Pancreas (tissue), 10 donors: ENCODE data around the gene PDZD2. TPM values are rescaled to one million over a fixed set of nuclear protein-coding genes. Genes with fewer than 3 reads are reported as not detected.
A peak's percentile ranks its signal among the peaks of the same experiment; 100 is the strongest.

ENCODE experiments used
- ATAC-seq, 4 donors: fragments of 200-7000 bp; cut with Tn5 transposase; one replicate each; pipeline versions ENCODE4 v1.8.0 to v1.9.1; 2020; ENCODE audit warnings: mild to moderate bottlenecking in 4 of 4, moderate library complexity in 4 of 4
- DNase-seq, 6 donors: peaks; one replicate each; pipeline ENCODE4 v3.0.0-alpha.2; 2020
- FAIRE-seq: peaks from 2 replicates; lab custom pipeline; 2012; peaks lifted over from hg19 to GRCh38; lab: Jason Lieb, UNC
- H3K27ac ChIP-seq, 4 donors: fragments of 200-600 bp; sonication (generic); 1 replicate in 3 of 4; 2 replicates in 1 of 4; pipeline versions ENCODE4 v1.5.0 to v1.8.0; 2020
- H3K27me3 ChIP-seq, 4 donors: fragments of 200-600 bp; one replicate each; pipeline ENCODE4 v1.8.0; 2021
- H3K36me3 ChIP-seq, 3 donors: fragments of 200-600 bp; sonication (generic) in 1 of 3; one replicate each; pipeline versions ENCODE4 v1.5.0 to v1.8.0; 2020 to 2021
- H3K4me1 ChIP-seq, 3 donors: fragments of 200-600 bp; one replicate each; pipeline ENCODE4 v1.8.0; 2021
- H3K4me3 ChIP-seq, 4 donors: fragments of 200-600 bp; sonication (generic) in 2 of 4; one replicate each; pipeline versions ENCODE4 v1.5.0 to v1.8.0; 2020 to 2021
- H3K9me3 ChIP-seq, 4 donors: fragments of 200-600 bp; one replicate each; pipeline ENCODE4 v1.8.0; 2021
- WGBS, 2 donors: extraction: QIAGEN DNeasy Blood & Tissue Kit; methylation state at CpG; one replicate each; pipeline ENCODE4 v1.1.7; 2013; 5-methylcytosine and 5-hydroxymethylcytosine counted together
- intact Hi-C, 3 donors: fragments of 100-400 bp; cut with DNase I; formaldehyde crosslinking; loops; one replicate each; pipeline versions ENCODE4 v1.11.1 to v1.14.2; 2022
- polyA plus RNA-seq, 2 donors: library from polyadenylated mRNA; stranded (reverse); fragments of 200-250 nt; gene quantifications; one replicate each; pipeline ENCODE4 v1.2.3, GENCODE V29; 2013
- total RNA-seq, 6 donors: library from RNA; stranded (reverse); fragmentation: NEBNext Ultra II Directional in 4 of 6; extraction: Animal tissue kit (Norgen Biotek cat#: 25700) in 4 of 6; gene quantifications; one replicate each; pipeline versions ENCODE4 v1.2.1 to v1.2.4, GENCODE V29; 2021 to 2023
- TF ChIP-seq, protein P1 (sequence below), 4 donors: fragments of 200-600 bp; sonication (generic) in 3 of 4; IDR thresholded peaks; one replicate each; pipeline versions ENCODE4 v1.5.0 to v1.8.0; 2021; ENCODE audit warnings: antibody characterized with exemption in 4 of 4
- donor health status: healthy with polysubstance abuse.
- donor health status: DM: no; HTN: no; CAD: no; lungs with moderate emphysema.
- donor health status: DM: no; HTN: no; CAD: no.
- donor health status: control.
- donor health status: control.
- donor health status: Bipolar disorder and iron deficiency.
- donor health status: DM: yes; HTN: yes; CAD: no.
- donor health status: DM: no; HTN: no; CAD: no.
- donor health status: DM: no; HTN: no; CAD: no.
- donor health status: DM: yes; HTN: yes; CAD: no.

PDZD2 gene
- total and polyA plus RNA-seq, 8 donors: 1.4 to 4.5 (median 3.3) TPM

GRCh38 chr5:31866166-31866565 is 227.2 kb downstream of the PDZD2 start:
- Histone ChIP-seq H3K27me3 (no peaks in the 10 kb centered on the region), H3K27ac (no peak overlapping the region), H3K9me3 (no peaks in the 10 kb centered on the region), H3K4me1 (no peaks in the 10 kb centered on the region), H3K4me3 (no peak overlapping the region), H3K36me3 (no peaks in the 10 kb centered on the region)
- ATAC-seq: no peak
- intact Hi-C loops: no loop called here
- no peak for FAIRE-seq
- WGBS, 2 donors: 55 to 69% methylated on average over 10 of the region's 10 CpGs
- DNase-seq: no peak
- TF ChIP-seq, protein P1, sequence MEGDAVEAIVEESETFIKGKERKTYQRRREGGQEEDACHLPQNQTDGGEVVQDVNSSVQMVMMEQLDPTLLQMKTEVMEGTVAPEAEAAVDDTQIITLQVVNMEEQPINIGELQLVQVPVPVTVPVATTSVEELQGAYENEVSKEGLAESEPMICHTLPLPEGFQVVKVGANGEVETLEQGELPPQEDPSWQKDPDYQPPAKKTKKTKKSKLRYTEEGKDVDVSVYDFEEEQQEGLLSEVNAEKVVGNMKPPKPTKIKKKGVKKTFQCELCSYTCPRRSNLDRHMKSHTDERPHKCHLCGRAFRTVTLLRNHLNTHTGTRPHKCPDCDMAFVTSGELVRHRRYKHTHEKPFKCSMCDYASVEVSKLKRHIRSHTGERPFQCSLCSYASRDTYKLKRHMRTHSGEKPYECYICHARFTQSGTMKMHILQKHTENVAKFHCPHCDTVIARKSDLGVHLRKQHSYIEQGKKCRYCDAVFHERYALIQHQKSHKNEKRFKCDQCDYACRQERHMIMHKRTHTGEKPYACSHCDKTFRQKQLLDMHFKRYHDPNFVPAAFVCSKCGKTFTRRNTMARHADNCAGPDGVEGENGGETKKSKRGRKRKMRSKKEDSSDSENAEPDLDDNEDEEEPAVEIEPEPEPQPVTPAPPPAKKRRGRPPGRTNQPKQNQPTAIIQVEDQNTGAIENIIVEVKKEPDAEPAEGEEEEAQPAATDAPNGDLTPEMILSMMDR (IDR thresholded peaks at IDR 0.05): no peak

DNA sequence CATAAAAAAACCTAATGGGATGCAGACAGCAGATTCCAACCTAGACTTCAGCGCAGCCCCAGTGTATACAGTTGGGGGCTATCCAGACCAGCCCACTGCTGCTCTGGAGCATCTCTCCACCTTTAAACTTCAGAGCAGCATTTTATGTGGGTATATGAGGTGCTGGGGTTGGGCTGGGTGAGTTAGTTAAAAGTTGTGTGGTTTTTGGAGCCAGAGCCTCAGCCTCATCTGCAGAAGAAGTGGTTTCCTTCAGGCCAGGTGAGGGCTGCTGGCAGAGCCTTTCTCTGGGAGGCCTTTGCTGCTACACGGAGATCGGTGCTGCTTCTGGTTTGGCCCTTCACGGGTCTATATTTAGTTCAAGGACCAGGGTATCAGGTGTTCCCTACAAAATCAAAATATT is 228.3 kb downstream of the PDZD2 start:
- Histone ChIP-seq H3K36me3 (no peaks in the 10 kb centered on the region), H3K4me3 (no peak overlapping the region), H3K9me3 (no peaks in the 10 kb centered on the region), H3K27ac (no peak overlapping the region), H3K27me3 (no peaks in the 10 kb centered on the region), H3K4me1 (no peaks in the 10 kb centered on the region)
- WGBS, 2 donors: 65 to 75% methylated on average over 4 of the region's 4 CpGs
- TF ChIP-seq, protein P1 (IDR thresholded peaks at IDR 0.05): no peak
- ATAC-seq (no peak), DNase-seq (no peak), FAIRE-seq (no peak)
- intact Hi-C loops: no loop called here

DNA sequence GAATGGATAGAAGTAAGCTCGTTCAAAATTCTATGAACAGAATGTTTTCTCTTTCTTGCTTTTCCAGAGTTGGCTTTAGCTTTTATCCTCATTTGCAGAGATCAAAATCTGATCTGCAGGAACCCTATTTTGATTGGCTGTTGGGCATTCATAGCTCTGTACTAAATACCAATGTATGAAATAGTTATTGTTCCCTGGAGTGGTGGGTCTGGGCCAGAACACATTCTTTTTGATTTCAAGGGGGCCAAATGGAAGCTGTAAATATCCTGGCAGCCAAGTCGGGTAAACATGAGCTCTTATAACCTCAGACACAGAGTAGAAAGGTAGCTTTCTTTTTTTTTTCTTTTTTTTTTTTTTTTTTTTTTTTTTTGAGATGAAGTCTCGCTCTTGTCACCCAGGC is 241.5 kb downstream of the PDZD2 start:
- intact Hi-C loops: no loop called here
- DNase-seq: no peak
- Histone ChIP-seq H3K36me3 (no peaks in the 10 kb centered on the region), H3K4me3 (no peak overlapping the region), H3K4me1 (no peaks in the 10 kb centered on the region), H3K9me3 (no peaks in the 10 kb centered on the region), H3K27me3 (no peaks in the 10 kb centered on the region), H3K27ac (no peak overlapping the region)
- no peak for FAIRE-seq
- ATAC-seq: peak in 2 of 4 donors; percentile 67 to 71
- TF ChIP-seq, protein P1 (IDR thresholded peaks at IDR 0.05): no peak
- 40 to 45% methylated on average over 2 to 3 of the region's 3 CpGs for WGBS, 2 donors

- Histone ChIP-seq H3K9me3 (no peaks in the 10 kb centered on the region), H3K36me3 (no peaks in the 10 kb centered on the region), H3K4me3 (no peak overlapping the region), H3K27ac (no peak overlapping the region), H3K27me3 (no peaks in the 10 kb centered on the region), H3K4me1 (no peaks in the 10 kb centered on the region)
- WGBS, 2 donors: 20 to 25% methylated on average over 5 of the region's 5 CpGs
- DNase-seq (no peak), ATAC-seq (no peak), FAIRE-seq (no peak)
- intact Hi-C loops: no loop called here
- TF ChIP-seq, protein P1 (IDR thresholded peaks at IDR 0.05): no peak
Observed at GRCh38 chr5:31884896-31885295, 246.0 kb downstream of the PDZD2 start.

- intact Hi-C loops: no loop called here
- TF ChIP-seq, protein P1 (IDR thresholded peaks at IDR 0.05): no peak
- no peak overlapping the region for H3K27ac ChIP-seq
- H3K36me3 ChIP-seq: no peaks in the 10 kb centered on the region
- no peak for ATAC-seq
- H3K9me3 ChIP-seq: no peaks in the 10 kb centered on the region
- H3K4me1 ChIP-seq: no peaks in the 10 kb centered on the region
- WGBS, 2 donors: 61 to 63% methylated on average over 4 of the region's 4 CpGs
- DNase-seq: no peak
- no peak for FAIRE-seq
- H3K27me3 ChIP-seq: no peaks in the 10 kb centered on the region
- no peak overlapping the region for H3K4me3 ChIP-seq
Observed at GRCh38 chr5:31886206-31886605, 247.3 kb downstream of the PDZD2 start.
